Cardiac fibroblast (primary cell): ENCODE results near the gene FRRS1.

Experiments
- DNase-seq, 2 donors: peaks; one replicate each; pipeline versions ENCODE4 v3.0.0 to v3.0.0-alpha.2; 2010; ENCODE audit warnings: low read depth in 2 of 2
- H3K4me3 ChIP-seq, 2 donors: replicated peaks in 1 of 2; 1 replicate in 1 of 2; 2 replicates in 1 of 2; pipeline ENCODE4 v1.5.1; 2011; ENCODE audit warnings: low read depth in 2 of 2, low read length in 2 of 2, mild to moderate bottlenecking in 2 of 2, moderate library complexity in 1 of 2
- TF ChIP-seq, protein P1 (sequence below): IDR thresholded peaks from one replicate; pipeline ENCODE4 v1.5.1; 2011; ENCODE audit warnings: low read depth, mild to moderate bottlenecking, low read length, inconsistent platforms

Gene FRRS1

GRCh38 chr1:99748419-99748818, 18.0 kb downstream of the FRRS1 start:
- peak in 1 of 2 donors; percentile 28 for DNase-seq
- TF ChIP-seq, protein P1, sequence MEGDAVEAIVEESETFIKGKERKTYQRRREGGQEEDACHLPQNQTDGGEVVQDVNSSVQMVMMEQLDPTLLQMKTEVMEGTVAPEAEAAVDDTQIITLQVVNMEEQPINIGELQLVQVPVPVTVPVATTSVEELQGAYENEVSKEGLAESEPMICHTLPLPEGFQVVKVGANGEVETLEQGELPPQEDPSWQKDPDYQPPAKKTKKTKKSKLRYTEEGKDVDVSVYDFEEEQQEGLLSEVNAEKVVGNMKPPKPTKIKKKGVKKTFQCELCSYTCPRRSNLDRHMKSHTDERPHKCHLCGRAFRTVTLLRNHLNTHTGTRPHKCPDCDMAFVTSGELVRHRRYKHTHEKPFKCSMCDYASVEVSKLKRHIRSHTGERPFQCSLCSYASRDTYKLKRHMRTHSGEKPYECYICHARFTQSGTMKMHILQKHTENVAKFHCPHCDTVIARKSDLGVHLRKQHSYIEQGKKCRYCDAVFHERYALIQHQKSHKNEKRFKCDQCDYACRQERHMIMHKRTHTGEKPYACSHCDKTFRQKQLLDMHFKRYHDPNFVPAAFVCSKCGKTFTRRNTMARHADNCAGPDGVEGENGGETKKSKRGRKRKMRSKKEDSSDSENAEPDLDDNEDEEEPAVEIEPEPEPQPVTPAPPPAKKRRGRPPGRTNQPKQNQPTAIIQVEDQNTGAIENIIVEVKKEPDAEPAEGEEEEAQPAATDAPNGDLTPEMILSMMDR: no peak
- no peak overlapping the region for H3K4me3 ChIP-seq

DNA sequence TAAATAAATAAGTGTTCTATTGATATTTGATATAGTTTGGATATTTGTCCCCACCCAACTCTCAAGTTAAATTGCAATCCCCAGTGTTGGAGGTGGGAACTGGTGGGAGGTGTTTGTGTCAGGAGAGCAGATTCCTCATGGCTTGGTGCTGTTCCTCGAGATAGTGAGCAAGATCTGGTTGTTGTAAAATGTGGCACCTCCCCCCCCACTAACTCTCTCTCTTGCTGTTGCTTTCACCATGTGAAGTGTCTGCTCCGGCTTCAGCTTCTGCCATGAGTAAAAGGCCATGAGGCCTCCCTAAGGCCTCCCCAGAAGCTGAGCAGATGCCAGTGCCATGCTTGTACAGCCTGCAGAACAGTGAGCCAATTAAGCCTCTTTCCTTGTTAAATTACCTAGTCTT, 20.8 kb downstream of the FRRS1 start:
- H3K4me3 ChIP-seq: no peak overlapping the region
- TF ChIP-seq, protein P1: no peak
- DNase-seq: no peak

GRCh38 chr1:99745061-99745460, 21.4 kb downstream of the FRRS1 start:
- DNase-seq: no peak
- H3K4me3 ChIP-seq: no peak overlapping the region
- TF ChIP-seq, protein P1: no peak

DNA sequence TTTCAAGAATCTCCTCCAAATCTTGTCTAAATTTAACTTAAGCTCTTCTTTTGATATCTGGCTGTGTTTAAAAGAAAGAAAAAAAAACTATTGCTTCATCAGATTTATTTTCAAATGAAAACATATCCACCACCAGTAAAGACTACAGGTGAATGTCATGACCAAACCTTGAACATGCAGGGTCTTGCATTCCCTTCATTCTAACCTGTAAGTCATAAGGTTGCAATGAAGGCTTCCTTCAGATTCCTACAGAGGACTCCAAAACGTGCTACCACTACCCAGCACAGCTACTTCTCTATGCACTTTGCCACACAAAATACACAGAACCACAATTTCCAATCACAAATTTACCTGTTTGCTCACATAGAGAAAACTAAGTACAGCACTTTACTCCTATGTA, 26.3 kb downstream of the FRRS1 start:
- TF ChIP-seq, protein P1: no peak
- DNase-seq: no peak
- H3K4me3 ChIP-seq: no peak overlapping the region

- no peak for DNase-seq
- no peak overlapping the region for H3K4me3 ChIP-seq
- TF ChIP-seq, protein P1: no peak
Observed at GRCh38 chr1:99738858-99739465, 27.5 kb downstream of the FRRS1 start.

DNA sequence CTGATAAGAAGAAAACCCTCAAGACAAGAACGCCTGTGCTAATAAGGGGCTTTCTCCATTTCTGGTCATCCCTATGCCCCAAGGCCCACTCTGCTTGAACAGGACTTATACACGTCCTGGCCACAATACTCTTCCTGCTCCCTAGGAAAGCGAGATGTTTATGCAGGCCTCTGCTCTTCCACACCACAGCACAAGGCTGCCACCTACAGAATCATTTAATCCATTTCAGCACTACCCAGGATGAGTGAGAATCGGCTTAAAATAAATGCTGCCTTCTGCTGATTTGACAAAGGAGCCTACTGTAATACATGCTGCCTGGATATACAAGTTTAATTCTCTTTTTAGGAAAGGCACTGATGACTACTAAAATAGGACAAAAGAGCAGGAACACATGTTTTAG, 29.4 kb downstream of the FRRS1 start:
- no peak overlapping the region for H3K4me3 ChIP-seq
- TF ChIP-seq, protein P1: peak; percentile 70
- DNase-seq: peak; percentile 81 to 84

GRCh38 chr1:99735852-99736251, 30.6 kb downstream of the FRRS1 start:
- no peak overlapping the region for H3K4me3 ChIP-seq
- DNase-seq: no peak
- TF ChIP-seq, protein P1: no peak
